ENCODE measurements around the gene TMEM272. TPM values are rescaled to one million over a fixed set of nuclear protein-coding genes. Genes with fewer than 3 reads are reported as not detected.

Gene TMEM272
- total RNA-seq, 1 experiment from 2014 or later: 0.15 TPM

GRCh38 chr13:51822106-51822815, 22.7 kb downstream of the TMEM272 start:
- BruUV-seq (replicated peaks): no TSS peak
- in situ Hi-C loops (cut with HindIII; ENCODE audit: low pct_unique_long_range_greater_than_20kb, low sequenced_read_pairs): no loop called here
- no peak overlapping the region for H3K4me3 ChIP-seq (ENCODE audit: low read depth in 2 of 2, low read length in 2 of 2)
- H3K4me1 ChIP-seq (ENCODE audit: control insufficient read depth, insufficient read depth, low read length): no peaks in the 10 kb centered on the region
- DNase-seq (ENCODE audit: low read depth, low spot score) (no peak), ATAC-seq (no peak)
- ChIA-PET POLR2A (no interaction called here), CTCF (no interaction called here)
- H3K27ac ChIP-seq (ENCODE audit: low read length): no peak overlapping the region
- intact Hi-C loops (cut with micrococcal nuclease; ENCODE audit: unreplicated experiment): loop anchor here (10.0 kb wide), 1 partner anchor 383 kb away; no protein-coding TSS in a partner anchor
- no peaks in the 10 kb centered on the region for H3K36me3 ChIP-seq (ENCODE audit: control insufficient read depth, insufficient read depth, low read length)
- TF ChIP-seq CTCF (IDR thresholded peaks at IDR 0.05) (no peak), TCF7L2 (IDR thresholded peaks at IDR 0.05; ENCODE audit: low read depth, low read length) (no peak), REST (IDR thresholded peaks at IDR 0.05; ENCODE audit: insufficient read depth in 1 of 2, low read depth in 2 of 2, low read length in 1 of 2) (no peak), SIN3A (IDR thresholded peaks at IDR 0.05; ENCODE audit: borderline replicate concordance, insufficient read depth, low read depth, low read length) (no peak), POLR2AphosphoS5 (IDR thresholded peaks at IDR 0.05; ENCODE audit: low read depth, low read length) (no peak)
- no peaks in the 10 kb centered on the region for H3K9me3 ChIP-seq (ENCODE audit: control insufficient read depth, insufficient read depth, low read depth, low read length)
- H3K27me3 ChIP-seq (ENCODE audit: control insufficient read depth, insufficient read depth, low read length): no peaks in the 10 kb centered on the region

GRCh38 chr13:51821606-51822005, 23.4 kb downstream of the TMEM272 start:
- POLR2A ChIA-PET: no interaction called here
- no peak for ATAC-seq

More at GRCh38 chr13:51821606-51822005, 23.4 kb downstream of the TMEM272 start:
- H3K4me3 ChIP-seq (ENCODE audit: low read depth in 2 of 2, low read length in 2 of 2): no peak overlapping the region
- no peak for TF ChIP-seq CTCF (IDR thresholded peaks at IDR 0.05)
- TF ChIP-seq POLR2AphosphoS5 (IDR thresholded peaks at IDR 0.05; ENCODE audit: low read depth, low read length): no peak
- no peak for TF ChIP-seq TCF7L2 (IDR thresholded peaks at IDR 0.05; ENCODE audit: low read depth, low read length)
- TF ChIP-seq SIN3A (IDR thresholded peaks at IDR 0.05; ENCODE audit: borderline replicate concordance, insufficient read depth, low read depth, low read length): no peak
- TF ChIP-seq REST (IDR thresholded peaks at IDR 0.05; ENCODE audit: insufficient read depth in 1 of 2, low read depth in 2 of 2, low read length in 1 of 2): no peak
- H3K27me3 ChIP-seq (ENCODE audit: control insufficient read depth, insufficient read depth, low read length): no peaks in the 10 kb centered on the region
- H3K36me3 ChIP-seq (ENCODE audit: control insufficient read depth, insufficient read depth, low read length): no peaks in the 10 kb centered on the region
- no peaks in the 10 kb centered on the region for H3K4me1 ChIP-seq (ENCODE audit: control insufficient read depth, insufficient read depth, low read length)
- H3K9me3 ChIP-seq (ENCODE audit: control insufficient read depth, insufficient read depth, low read depth, low read length): no peaks in the 10 kb centered on the region
- in situ Hi-C loops (cut with HindIII; ENCODE audit: low pct_unique_long_range_greater_than_20kb, low sequenced_read_pairs): no loop called here
- intact Hi-C loops (cut with micrococcal nuclease; ENCODE audit: unreplicated experiment): loop anchor here (10.0 kb wide), 1 partner anchor 383 kb away; no protein-coding TSS in a partner anchor
- DNase-seq (ENCODE audit: low read depth, low spot score): no peak
- CTCF ChIA-PET: no interaction called here
- no TSS peak for BruUV-seq (replicated peaks)
- no peak overlapping the region for H3K27ac ChIP-seq (ENCODE audit: low read length)

Measured in Panc1 (cell line).